Measurements from ENCODE around the gene PRKCZ.

PRKCZ gene

DNA sequence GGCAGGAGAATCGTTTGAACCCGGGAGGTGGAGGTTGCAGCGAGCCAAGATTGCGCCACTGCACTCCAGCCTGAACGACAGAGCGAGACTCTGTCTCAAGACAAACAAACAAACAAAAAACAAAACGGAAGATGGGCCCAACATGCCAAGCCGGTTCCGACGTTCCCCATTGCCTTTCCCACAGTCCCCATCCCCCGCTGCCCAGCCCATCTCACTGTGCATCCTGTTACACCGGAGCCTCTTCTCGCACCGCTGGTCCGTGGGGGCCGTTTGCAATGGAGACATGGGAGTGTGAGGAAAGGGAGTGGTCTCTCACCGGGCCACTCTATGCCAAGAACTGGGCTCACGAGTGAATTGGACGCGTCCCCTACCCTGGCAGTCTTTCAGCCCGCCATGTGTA, 45.4 kb upstream of the PRKCZ start:
- DNase-seq, result no peak
- Histone ChIP-seq H3K4me3 (ENCODE audit: low read length) (no peak overlapping the region), H3K4ac (ENCODE audit: low read depth, low read length) (no peak overlapping the region), H3K4me2 (ENCODE audit: low read length) (no peak overlapping the region), H4K5ac (ENCODE audit: low read length) (no peak overlapping the region), H3K9ac (ENCODE audit: low read length) (no peak overlapping the region), H3K56ac (ENCODE audit: low read length) (no peak overlapping the region), H3K79me2 (ENCODE audit: control insufficient read depth, insufficient read depth, low read length) (no peaks in the 10 kb centered on the region), H3K4me1 (ENCODE audit: control insufficient read depth, low read depth, low read length) (no peaks in the 10 kb centered on the region), H3K79me1 (ENCODE audit: low read length) (no peaks in the 10 kb centered on the region), H2BK15ac (replicated peaks; ENCODE audit: low read depth) (no peak overlapping the region), H3K27ac (ENCODE audit: low read depth, low read length) (no peak overlapping the region), H4K8ac (ENCODE audit: low read depth, low read length) (no peak overlapping the region), H2AK5ac (ENCODE audit: low read length) (no peak overlapping the region), H3K18ac (ENCODE audit: low read length) (no peak overlapping the region), H2BK120ac (ENCODE audit: low read depth, low read length) (no peak overlapping the region), H3K27me3 (ENCODE audit: insufficient read depth, low read length, poor library complexity) (no peaks in the 10 kb centered on the region), H3K23ac (ENCODE audit: low read length) (no peak overlapping the region), H3K36me3 (ENCODE audit: control insufficient read depth, insufficient read depth, low read length) (no peaks in the 10 kb centered on the region), H2BK5ac (ENCODE audit: low read length) (no peak overlapping the region)
- no CpG with 5 or more reads among the region's 21 CpGs for WGBS (ENCODE audit: extremely low coverage, insufficient coverage, low lambda C conversion rate)

GRCh38 chr1:2009101-2010053, 40.8 kb upstream of the PRKCZ start:
- no peak overlapping the region for H3K27ac ChIP-seq (ENCODE audit: low read depth, low read length)
- no peak overlapping the region for H4K8ac ChIP-seq (ENCODE audit: low read depth, low read length)
- no peak overlapping the region for H3K56ac ChIP-seq (ENCODE audit: low read length)
- no peak overlapping the region for H2BK120ac ChIP-seq (ENCODE audit: low read depth, low read length)
- no peak overlapping the region for H2BK15ac ChIP-seq (replicated peaks; ENCODE audit: low read depth)
- WGBS (ENCODE audit: extremely low coverage, insufficient coverage, low lambda C conversion rate), result no CpG with 5 or more reads among the region's 27 CpGs
- H3K79me1 ChIP-seq (ENCODE audit: low read length), result no peaks in the 10 kb centered on the region
- H2BK5ac ChIP-seq (ENCODE audit: low read length), result no peak overlapping the region
- H3K4me1 ChIP-seq (ENCODE audit: control insufficient read depth, low read depth, low read length), result no peaks in the 10 kb centered on the region
- H4K5ac ChIP-seq (ENCODE audit: low read length), result no peak overlapping the region
- H3K23ac ChIP-seq (ENCODE audit: low read length), result no peak overlapping the region
- H3K4me3 ChIP-seq (ENCODE audit: low read length), result no peak overlapping the region
- no peak overlapping the region for H3K9ac ChIP-seq (ENCODE audit: low read length)
- H2AK5ac ChIP-seq (ENCODE audit: low read length), result no peak overlapping the region
- no peak overlapping the region for H3K4ac ChIP-seq (ENCODE audit: low read depth, low read length)
- no peaks in the 10 kb centered on the region for H3K27me3 ChIP-seq (ENCODE audit: insufficient read depth, low read length, poor library complexity)
- DNase-seq, result no peak
- no peaks in the 10 kb centered on the region for H3K79me2 ChIP-seq (ENCODE audit: control insufficient read depth, insufficient read depth, low read length)
- H3K18ac ChIP-seq (ENCODE audit: low read length), result no peak overlapping the region
- H3K4me2 ChIP-seq (ENCODE audit: low read length), result no peak overlapping the region
- no peaks in the 10 kb centered on the region for H3K36me3 ChIP-seq (ENCODE audit: control insufficient read depth, insufficient read depth, low read length)

DNA sequence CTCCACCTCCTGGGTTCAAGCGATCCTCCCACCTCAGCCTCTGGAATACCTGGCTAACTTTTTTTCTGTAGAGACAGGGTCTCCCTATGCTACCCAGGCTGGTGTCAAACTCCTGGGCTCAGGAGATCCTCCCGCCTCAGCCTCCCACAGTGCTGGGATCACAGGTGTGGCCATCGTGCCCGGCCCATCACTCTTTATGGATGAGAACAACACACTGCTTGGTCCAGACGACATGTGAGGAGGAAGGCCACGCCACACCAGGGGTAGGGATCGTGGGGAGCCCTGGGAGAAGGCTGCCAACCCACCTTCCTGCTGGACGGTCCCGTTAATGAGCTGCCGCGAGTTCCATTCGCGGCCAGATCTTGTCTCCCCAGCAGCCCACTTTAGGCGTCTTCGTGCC, 36.0 kb upstream of the PRKCZ start:
- Histone ChIP-seq H3K4me2 (ENCODE audit: low read length) (no peak overlapping the region), H3K23ac (ENCODE audit: low read length) (no peak overlapping the region), H2BK5ac (ENCODE audit: low read length) (no peak overlapping the region), H3K27ac (ENCODE audit: low read depth, low read length) (no peak overlapping the region), H3K4me1 (ENCODE audit: control insufficient read depth, low read depth, low read length) (no peaks in the 10 kb centered on the region), H3K56ac (ENCODE audit: low read length) (no peak overlapping the region), H3K27me3 (ENCODE audit: insufficient read depth, low read length, poor library complexity) (no peaks in the 10 kb centered on the region), H2BK120ac (ENCODE audit: low read depth, low read length) (no peak overlapping the region), H3K4ac (ENCODE audit: low read depth, low read length) (no peak overlapping the region), H2AK5ac (ENCODE audit: low read length) (no peak overlapping the region), H3K36me3 (ENCODE audit: control insufficient read depth, insufficient read depth, low read length) (no peaks in the 10 kb centered on the region), H3K79me1 (ENCODE audit: low read length) (no peaks in the 10 kb centered on the region), H4K5ac (ENCODE audit: low read length) (no peak overlapping the region), H3K9ac (ENCODE audit: low read length) (no peak overlapping the region), H3K18ac (ENCODE audit: low read length) (no peak overlapping the region), H2BK15ac (replicated peaks; ENCODE audit: low read depth) (no peak overlapping the region), H3K79me2 (ENCODE audit: control insufficient read depth, insufficient read depth, low read length) (no peaks in the 10 kb centered on the region), H4K8ac (ENCODE audit: low read depth, low read length) (no peak overlapping the region), H3K4me3 (ENCODE audit: low read length) (no peak overlapping the region)
- no peak for DNase-seq
- WGBS (ENCODE audit: extremely low coverage, insufficient coverage, low lambda C conversion rate), result no CpG with 5 or more reads among the region's 15 CpGs

GRCh38 chr1:2014741-2015735, 35.2 kb upstream of the PRKCZ start:
- H3K4me2 ChIP-seq (ENCODE audit: low read length), result no peak overlapping the region
- no peak overlapping the region for H3K4ac ChIP-seq (ENCODE audit: low read depth, low read length)
- no peak overlapping the region for H3K23ac ChIP-seq (ENCODE audit: low read length)
- H3K9ac ChIP-seq (ENCODE audit: low read length), result no peak overlapping the region
- no peak overlapping the region for H4K8ac ChIP-seq (ENCODE audit: low read depth, low read length)
- no peak for DNase-seq
- H3K79me2 ChIP-seq (ENCODE audit: control insufficient read depth, insufficient read depth, low read length), result no peaks in the 10 kb centered on the region
- H3K4me3 ChIP-seq (ENCODE audit: low read length), result no peak overlapping the region
- WGBS (ENCODE audit: extremely low coverage, insufficient coverage, low lambda C conversion rate), result no CpG with 5 or more reads among the region's 34 CpGs
- no peak overlapping the region for H3K56ac ChIP-seq (ENCODE audit: low read length)
- no peak overlapping the region for H2AK5ac ChIP-seq (ENCODE audit: low read length)
- no peak overlapping the region for H4K5ac ChIP-seq (ENCODE audit: low read length)
- H2BK15ac ChIP-seq (replicated peaks; ENCODE audit: low read depth), result no peak overlapping the region
- no peaks in the 10 kb centered on the region for H3K4me1 ChIP-seq (ENCODE audit: control insufficient read depth, low read depth, low read length)
- H3K79me1 ChIP-seq (ENCODE audit: low read length), result no peaks in the 10 kb centered on the region
- peaks cover 4% of the 10 kb centered on the region for H3K27me3 ChIP-seq (ENCODE audit: insufficient read depth, low read length, poor library complexity)
- no peaks in the 10 kb centered on the region for H3K36me3 ChIP-seq (ENCODE audit: control insufficient read depth, insufficient read depth, low read length)
- no peak overlapping the region for H3K27ac ChIP-seq (ENCODE audit: low read depth, low read length)
- H2BK5ac ChIP-seq (ENCODE audit: low read length), result no peak overlapping the region
- no peak overlapping the region for H2BK120ac ChIP-seq (ENCODE audit: low read depth, low read length)
- H3K18ac ChIP-seq (ENCODE audit: low read length), result no peak overlapping the region

- no peak overlapping the region for H2BK15ac ChIP-seq (replicated peaks; ENCODE audit: low read depth)
- no peaks in the 10 kb centered on the region for H3K79me2 ChIP-seq (ENCODE audit: control insufficient read depth, insufficient read depth, low read length)
- no peaks in the 10 kb centered on the region for H3K79me1 ChIP-seq (ENCODE audit: low read length)
- H4K5ac ChIP-seq (ENCODE audit: low read length), result no peak overlapping the region
- no peak overlapping the region for H4K8ac ChIP-seq (ENCODE audit: low read depth, low read length)
- no peak overlapping the region for H3K4me3 ChIP-seq (ENCODE audit: low read length)
- no peak overlapping the region for H2BK120ac ChIP-seq (ENCODE audit: low read depth, low read length)
- peaks cover 5% of the 10 kb centered on the region for H3K27me3 ChIP-seq (ENCODE audit: insufficient read depth, low read length, poor library complexity)
- H3K56ac ChIP-seq (ENCODE audit: low read length), result no peak overlapping the region
- H3K9ac ChIP-seq (ENCODE audit: low read length), result no peak overlapping the region
- H3K4ac ChIP-seq (ENCODE audit: low read depth, low read length), result no peak overlapping the region
- H3K4me1 ChIP-seq (ENCODE audit: control insufficient read depth, low read depth, low read length), result no peaks in the 10 kb centered on the region
- H3K36me3 ChIP-seq (ENCODE audit: control insufficient read depth, insufficient read depth, low read length), result no peaks in the 10 kb centered on the region
- H3K4me2 ChIP-seq (ENCODE audit: low read length), result no peak overlapping the region
- H3K18ac ChIP-seq (ENCODE audit: low read length), result no peak overlapping the region
- no peak for DNase-seq
- no CpG with 5 or more reads among the region's 9 CpGs for WGBS (ENCODE audit: extremely low coverage, insufficient coverage, low lambda C conversion rate)
- no peak overlapping the region for H2AK5ac ChIP-seq (ENCODE audit: low read length)
- no peak overlapping the region for H3K23ac ChIP-seq (ENCODE audit: low read length)
- no peak overlapping the region for H2BK5ac ChIP-seq (ENCODE audit: low read length)
- no peak overlapping the region for H3K27ac ChIP-seq (ENCODE audit: low read depth, low read length)
Measured at GRCh38 chr1:2016123-2016522, 34.1 kb upstream of the PRKCZ start.
